GM18873 (cell line): ENCODE measurements around the gene SDR9C7.
"Not testable (repeated sequence)": the region's sequence is repeated elsewhere in the genome, so short reads cannot be mapped to it uniquely, and the experiment has no call there.

Experiments
- ATAC-seq: cut with Tn5 transposase; IDR thresholded peaks from one replicate; pipeline ENCODE4 v1.9.1; 2021; ENCODE audit warnings: mild to moderate bottlenecking, moderate library complexity, moderate number of reproducible peaks; ENCODE audit not compliant: unreplicated experiment, low FRiP score

The SDR9C7 gene

DNA sequence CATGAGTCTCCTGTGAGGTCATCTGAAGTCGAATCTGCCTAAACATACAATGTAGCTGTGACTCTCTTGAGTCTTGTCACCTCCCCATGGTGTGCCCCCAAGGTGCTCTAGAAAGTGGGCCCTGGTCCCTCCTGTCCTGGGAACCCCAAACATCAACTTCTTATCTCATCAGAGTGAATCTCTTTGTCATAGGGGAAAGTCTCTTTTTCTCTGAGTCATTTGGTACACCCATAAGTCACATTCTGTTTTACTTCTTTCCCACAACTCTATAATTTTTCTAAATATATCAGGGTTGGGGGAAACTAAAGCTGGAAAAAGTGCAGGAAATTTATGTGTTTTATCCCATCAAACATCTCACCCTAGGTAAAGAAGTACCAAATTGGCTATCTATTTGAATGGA, 12.9 kb downstream of the SDR9C7 start:
- ATAC-seq = no peak

GRCh38 chr12:56918139-56918538, 16.1 kb downstream of the SDR9C7 start:
- ATAC-seq = not testable (repeated sequence)

GRCh38 chr12:56916996-56917333, 17.2 kb downstream of the SDR9C7 start:
- no peak for ATAC-seq

DNA sequence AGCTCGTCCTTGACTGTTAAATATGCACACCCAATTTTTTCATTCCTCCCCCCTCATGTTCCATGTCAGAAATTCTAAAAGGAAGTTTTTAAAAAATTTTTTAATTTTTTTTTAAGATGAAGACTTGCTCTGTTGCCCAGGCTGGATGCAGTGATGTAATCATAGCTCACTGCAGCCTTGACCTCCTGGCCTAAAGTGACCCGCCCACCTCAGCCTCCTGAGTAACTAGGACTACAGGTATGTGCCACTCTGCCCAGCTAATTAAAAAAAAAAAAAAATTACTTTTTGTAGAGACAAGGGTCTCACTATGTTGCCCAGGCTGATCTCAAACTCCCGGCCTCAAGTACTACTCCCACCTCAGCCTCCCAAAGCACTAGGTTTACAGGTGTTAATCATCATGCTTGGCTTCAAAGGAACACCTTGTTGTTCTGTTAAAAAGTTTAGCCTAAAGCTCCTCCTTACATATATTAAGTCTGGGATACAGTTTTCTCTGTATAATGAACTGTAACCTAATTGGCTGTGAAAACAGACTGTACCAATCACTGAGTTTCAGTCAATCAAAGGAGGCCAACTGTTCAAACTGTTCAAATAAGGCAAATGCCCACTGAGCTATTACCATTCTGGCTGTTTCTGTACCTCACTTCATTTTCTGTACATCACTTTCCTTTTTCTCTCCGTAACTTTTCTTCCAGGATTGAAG, 17.8 kb downstream of the SDR9C7 start:
- ATAC-seq = no peak

DNA sequence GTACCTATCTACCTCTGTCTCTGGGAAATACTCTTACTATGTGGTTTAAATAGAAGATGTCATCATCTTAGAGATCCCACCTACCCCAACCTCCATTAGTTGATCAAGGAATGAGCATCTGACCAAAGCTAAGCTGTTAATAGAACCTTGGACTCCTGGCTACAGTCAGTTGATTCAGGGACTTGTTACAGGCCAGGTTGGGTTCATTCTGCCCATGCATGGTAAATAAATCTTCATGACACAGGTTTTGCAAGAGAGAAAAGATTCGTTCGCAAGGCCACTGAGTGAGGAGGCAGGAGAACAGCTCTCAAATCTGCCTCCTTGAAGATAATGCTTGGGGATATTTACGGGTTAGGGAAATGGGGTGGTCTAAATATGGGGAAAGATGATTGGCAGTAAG, 19.5 kb downstream of the SDR9C7 start:
- no peak for ATAC-seq

DNA sequence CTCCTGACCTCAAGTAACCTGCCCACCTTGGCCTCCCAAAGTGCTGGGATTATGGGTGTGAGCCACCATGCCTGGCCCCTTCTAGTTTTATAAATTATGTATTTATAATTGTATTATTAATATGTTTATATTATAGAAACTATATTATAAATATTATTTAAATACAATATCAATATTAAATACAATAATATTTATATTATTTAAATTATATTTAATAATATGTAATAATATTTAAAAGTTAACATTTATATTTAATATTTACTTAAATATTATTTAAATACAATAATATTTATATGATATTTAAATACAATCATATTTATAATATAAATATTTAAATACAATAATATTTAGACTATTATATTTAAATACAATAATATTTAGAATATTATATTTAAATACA, 20.0 kb downstream of the SDR9C7 start:
- no peak for ATAC-seq

DNA sequence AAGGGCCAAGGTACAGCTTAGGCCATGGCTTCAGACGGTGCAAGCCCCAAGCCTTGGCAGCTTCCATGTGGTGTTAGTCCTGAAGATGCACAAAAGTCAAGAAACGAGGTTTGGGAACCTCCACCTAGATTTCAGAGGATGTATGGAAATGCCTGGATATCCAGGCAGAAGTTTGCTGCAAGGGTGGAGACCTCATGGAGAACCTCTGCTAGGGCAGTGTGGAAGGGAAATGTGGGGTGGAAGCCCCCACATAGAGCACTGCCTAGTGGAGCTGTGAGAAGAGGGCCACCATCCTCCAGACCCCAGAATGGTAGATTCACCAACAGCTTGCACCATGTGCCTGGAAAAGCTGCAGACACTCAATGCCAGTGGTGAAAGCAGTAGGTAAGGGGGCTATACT, 24.8 kb downstream of the SDR9C7 start:
- ATAC-seq = not testable (repeated sequence)

GRCh38 chr12:56908136-56908535, 26.1 kb downstream of the SDR9C7 start:
- ATAC-seq = no peak

- ATAC-seq = no peak
Observed at GRCh38 chr12:56905852-56906251, 28.4 kb downstream of the SDR9C7 start.

GRCh38 chr12:56903374-56903773, 30.8 kb downstream of the SDR9C7 start:
- ATAC-seq = no peak

- ATAC-seq = not testable (repeated sequence)
Observed at GRCh38 chr12:56901313-56901712, 32.9 kb downstream of the SDR9C7 start.

DNA sequence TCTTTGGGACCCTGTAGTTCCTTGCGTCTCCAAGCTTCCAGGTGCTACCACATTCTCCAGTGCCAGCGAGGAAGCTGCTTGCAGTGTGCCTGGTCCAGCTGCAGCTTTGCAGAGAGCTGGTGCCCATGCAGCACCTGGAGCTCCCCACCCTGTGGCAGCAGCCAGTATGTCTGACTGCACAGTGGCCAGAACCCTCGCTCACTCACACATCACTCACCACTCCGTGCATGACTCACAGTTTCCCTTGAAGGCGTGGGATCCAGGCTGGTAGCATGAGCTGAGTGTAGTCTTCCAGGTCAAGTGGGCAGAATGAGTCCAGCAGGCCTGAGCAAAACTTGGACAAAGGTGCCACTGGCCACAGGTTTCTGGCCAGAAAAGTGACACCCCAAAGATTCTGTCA, 33.6 kb downstream of the SDR9C7 start:
- no peak for ATAC-seq

DNA sequence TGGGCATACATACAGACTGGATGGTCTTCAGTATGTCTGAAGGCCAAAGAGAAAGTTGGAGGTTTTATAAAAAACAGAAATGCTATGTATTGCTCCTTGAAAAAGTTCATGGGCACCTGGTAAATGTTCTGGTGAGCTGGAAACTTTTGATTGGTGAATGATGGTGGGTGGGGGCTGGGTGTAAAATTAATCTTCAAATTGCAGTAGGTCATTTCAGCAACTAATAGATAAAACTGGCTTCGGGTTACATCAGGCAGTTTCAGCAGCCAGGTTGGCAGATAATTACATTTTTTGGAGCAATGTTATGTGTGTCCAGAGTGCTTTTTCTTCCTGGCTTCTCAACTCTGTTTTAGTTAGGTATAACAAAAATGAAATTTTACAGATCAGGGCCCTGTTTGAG, 35.3 kb downstream of the SDR9C7 start:
- ATAC-seq = no peak

GRCh38 chr12:56897844-56898361, 36.3 kb downstream of the SDR9C7 start:
- ATAC-seq = no peak

DNA sequence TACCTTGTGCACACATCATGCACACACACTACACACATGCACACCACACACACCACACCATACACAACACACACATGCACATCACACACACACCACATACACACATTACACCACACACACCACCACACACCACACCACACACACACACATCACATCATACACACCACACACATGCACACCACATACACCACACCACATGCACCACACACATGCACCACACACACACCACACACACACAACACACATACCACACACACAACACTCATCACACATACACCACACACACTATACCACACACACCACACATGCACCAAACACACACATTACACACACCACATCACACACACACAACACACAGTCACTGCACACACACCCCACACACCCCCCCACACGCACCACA, 38.1 kb downstream of the SDR9C7 start:
- no peak for ATAC-seq

GRCh38 chr12:56894698-56895368, 39.4 kb downstream of the SDR9C7 start:
- no peak for ATAC-seq

- not testable (repeated sequence) for ATAC-seq
Observed at GRCh38 chr12:56891885-56892284, 42.3 kb downstream of the SDR9C7 start.

- ATAC-seq = no peak
Observed at GRCh38 chr12:56886319-56886718, 47.9 kb downstream of the SDR9C7 start.

DNA sequence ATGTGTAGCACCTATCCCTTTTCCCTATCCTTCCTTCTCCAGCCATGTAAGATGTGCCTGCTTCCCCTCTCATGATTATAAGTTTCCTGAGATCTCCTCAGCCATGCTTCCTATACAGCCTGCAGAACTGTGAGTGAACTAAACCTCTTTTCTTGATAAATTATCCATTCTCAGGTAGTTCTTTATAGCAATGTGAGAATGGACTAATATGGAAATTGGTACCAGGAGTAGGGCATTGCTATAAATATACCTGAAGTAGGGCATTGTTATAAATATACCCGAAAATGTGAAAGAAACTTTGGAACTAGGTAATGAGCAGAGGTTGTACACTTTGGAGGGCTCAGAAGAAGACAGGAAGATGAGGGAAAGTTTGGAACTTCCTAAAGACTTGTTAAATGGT, 48.9 kb downstream of the SDR9C7 start:
- ATAC-seq = no peak

- no peak for ATAC-seq
Observed at GRCh38 chr12:56884421-56884820, 49.8 kb downstream of the SDR9C7 start.

- ATAC-seq = not testable (repeated sequence)
Observed at GRCh38 chr12:56882407-56882806, 51.8 kb downstream of the SDR9C7 start.
